Uterus (tissue), 4 donors: Measurements from ENCODE around the gene CPNE1. TPM values are rescaled to one million over a fixed set of nuclear protein-coding genes. Genes with fewer than 3 reads are reported as not detected.

ENCODE experiments used
- DNase-seq, 2 donors: peaks; one replicate each; pipeline ENCODE4 v3.0.0-alpha.2; 2019 to 2020
- H3K27ac ChIP-seq, 2 donors: fragments of 200-600 bp; sonication (generic); 1 replicate in 1 of 2; 2 replicates in 1 of 2; pipeline ENCODE4 v1.5.1; 2016 to 2018
- H3K27me3 ChIP-seq, 2 donors: fragments of 200-600 bp; sonication (generic); one replicate each; pipeline ENCODE4 v1.5.1; 2018 to 2019; ENCODE audit warnings: control low read depth in 1 of 2
- H3K36me3 ChIP-seq, 2 donors: fragments of 200-600 bp; sonication (generic); one replicate each; pipeline ENCODE4 v1.5.1; 2019; ENCODE audit warnings: control low read depth in 1 of 2
- H3K4me1 ChIP-seq, 2 donors: fragments of 200-600 bp; sonication (generic); one replicate each; pipeline ENCODE4 v1.5.1; 2018 to 2019; ENCODE audit warnings: control low read depth in 1 of 2
- H3K4me3 ChIP-seq, 2 donors: fragments of 200-600 bp; sonication (generic); 1 replicate in 1 of 2; 2 replicates in 1 of 2; pipeline ENCODE4 v1.5.1; 2018 to 2019; ENCODE audit warnings: mild to moderate bottlenecking in 1 of 2
- H3K9me3 ChIP-seq, 2 donors: fragments of 200-600 bp; sonication (generic); one replicate each; pipeline ENCODE4 v1.5.1; 2019; ENCODE audit warnings: control low read depth in 1 of 2
- CTCF ChIP-seq, 4 experiments: fragments of 200-600 bp in 2 of 4; fragments of 450-650 bp in 2 of 4; sonication (generic) in 2 of 4; IDR thresholded peaks; one replicate each; pipeline ENCODE4 v1.5.1; 2016 to 2019; ENCODE audit warnings: antibody characterized with exemption in 4 of 4, mild to moderate bottlenecking in 2 of 4, moderate library complexity in 1 of 4
- POLR2A ChIP-seq, 2 donors: fragments of 450-650 bp; IDR thresholded peaks; one replicate each; pipeline ENCODE4 v1.6.1; 2016; ENCODE audit warnings: antibody characterized with exemption in 2 of 2, mild to moderate bottlenecking in 1 of 2, moderate library complexity in 1 of 2
- intact Hi-C: fragments of 100-400 bp; cut with DNase I; formaldehyde crosslinking; loops from one replicate; pipeline ENCODE4 v1.15.1; 2023; ENCODE audit warnings: low total_unique reads
- total RNA-seq, 4 donors: library from RNA; depleted of rRNA in 3 of 4; stranded (reverse); fragments of >200 nt in 3 of 4; gene quantifications; one replicate each; pipeline versions ENCODE4 v1.1.0 to v1.2.4, GENCODE V29; 2014 to 2023
- donor health status: DM: yes; HTN: yes; CAD: no.

CPNE1 gene
- total RNA-seq, 4 donors from 2014 or later, result 86.8 to 295 (median 142) TPM

GRCh38 chr20:35588397-35588796 lies 76.3 kb downstream of the CPNE1 start:
- no peaks in the 10 kb centered on the region for H3K27me3 ChIP-seq
- TF ChIP-seq POLR2A (IDR thresholded peaks at IDR 0.05) (no peak), CTCF (IDR thresholded peaks at IDR 0.05) (no peak)
- intact Hi-C loops, result no loop called here
- no peak overlapping the region for H3K27ac ChIP-seq
- DNase-seq, result no peak
- no peaks in the 10 kb centered on the region for H3K36me3 ChIP-seq
- no peaks in the 10 kb centered on the region for H3K4me1 ChIP-seq
- no peaks in the 10 kb centered on the region for H3K9me3 ChIP-seq
- H3K4me3 ChIP-seq, result no peak overlapping the region

- Histone ChIP-seq H3K27me3 (no peaks in the 10 kb centered on the region), H3K36me3 (no peaks in the 10 kb centered on the region), H3K4me1 (no peaks in the 10 kb centered on the region), H3K27ac (no peak overlapping the region), H3K9me3 (no peaks in the 10 kb centered on the region), H3K4me3 (no peak overlapping the region)
- DNase-seq, result no peak
- intact Hi-C loops, result no loop called here
- no peak for TF ChIP-seq POLR2A (IDR thresholded peaks at IDR 0.05)
- TF ChIP-seq CTCF (IDR thresholded peaks at IDR 0.05), result no peak
Measured at GRCh38 chr20:35587436-35587835, 77.3 kb downstream of the CPNE1 start.

- H3K27me3 ChIP-seq, result no peaks in the 10 kb centered on the region
- no peak overlapping the region for H3K4me3 ChIP-seq
- TF ChIP-seq POLR2A (IDR thresholded peaks at IDR 0.05) (no peak), CTCF (IDR thresholded peaks at IDR 0.05) (no peak)
- no peaks in the 10 kb centered on the region for H3K36me3 ChIP-seq
- no peak for DNase-seq
- no peak overlapping the region for H3K27ac ChIP-seq
- no peaks in the 10 kb centered on the region for H3K9me3 ChIP-seq
- H3K4me1 ChIP-seq, result no peaks in the 10 kb centered on the region
- intact Hi-C loops, result no loop called here
Measured at GRCh38 chr20:35586751-35587425, 77.8 kb downstream of the CPNE1 start.

- DNase-seq, result no peak
Measured at GRCh38 chr20:35583636-35584560, 80.8 kb downstream of the CPNE1 start.

More at GRCh38 chr20:35583636-35584560, 80.8 kb downstream of the CPNE1 start:
- Histone ChIP-seq H3K27me3 (no peaks in the 10 kb centered on the region), H3K27ac (no peak overlapping the region), H3K36me3 (no peaks in the 10 kb centered on the region), H3K4me1 (no peaks in the 10 kb centered on the region), H3K4me3 (no peak overlapping the region), H3K9me3 (no peaks in the 10 kb centered on the region)
- TF ChIP-seq POLR2A (IDR thresholded peaks at IDR 0.05) (no peak), CTCF (IDR thresholded peaks at IDR 0.05) (no peak)
- intact Hi-C loops, result no loop called here
